Measurements from ENCODE around the gene SMIM29.
"Not testable (repeated sequence)": the region's sequence is repeated elsewhere in the genome, so short reads cannot be mapped to it uniquely, and the experiment has no call there.

Gene SMIM29

DNA sequence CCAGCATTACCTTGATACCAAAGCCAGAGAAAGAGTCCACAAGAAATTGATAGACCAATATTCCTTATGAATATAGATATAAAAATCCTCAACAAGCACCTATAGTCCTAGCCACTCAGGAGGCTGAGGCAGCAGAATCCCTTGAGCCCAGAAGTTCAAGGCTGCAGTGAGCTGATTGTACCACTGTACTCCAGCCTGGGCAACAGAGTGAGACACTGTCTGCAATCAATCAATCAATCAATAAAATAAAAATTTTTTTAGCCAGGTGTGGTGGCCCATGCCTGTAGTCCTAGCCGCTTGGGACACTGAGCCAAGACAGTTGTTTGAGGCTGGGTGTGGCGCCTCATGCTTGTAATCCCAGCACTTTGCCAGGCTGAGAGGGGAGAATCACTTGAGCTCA, 18.9 kb upstream of the SMIM29 start:
- no peak for DNase-seq

DNA sequence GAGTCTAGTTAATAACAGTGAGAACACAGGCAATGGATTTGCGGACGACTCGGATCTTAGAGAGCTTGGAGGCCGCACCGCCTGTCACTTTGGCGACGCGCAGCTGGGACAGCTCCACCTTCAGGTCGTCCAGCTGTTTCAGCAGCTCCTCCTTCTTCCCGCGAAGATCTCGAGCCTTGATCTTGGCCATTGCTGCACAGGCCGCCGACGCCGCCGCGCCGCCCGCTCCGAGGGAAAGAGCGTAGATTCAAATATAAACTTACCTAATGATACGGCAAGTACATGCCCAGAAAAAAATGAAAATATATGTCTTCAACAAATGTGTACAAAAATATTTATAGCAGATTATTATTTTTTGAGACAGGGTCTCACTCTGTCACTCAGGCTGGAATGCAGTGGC, 14.7 kb upstream of the SMIM29 start:
- DNase-seq: not testable (repeated sequence)

DNA sequence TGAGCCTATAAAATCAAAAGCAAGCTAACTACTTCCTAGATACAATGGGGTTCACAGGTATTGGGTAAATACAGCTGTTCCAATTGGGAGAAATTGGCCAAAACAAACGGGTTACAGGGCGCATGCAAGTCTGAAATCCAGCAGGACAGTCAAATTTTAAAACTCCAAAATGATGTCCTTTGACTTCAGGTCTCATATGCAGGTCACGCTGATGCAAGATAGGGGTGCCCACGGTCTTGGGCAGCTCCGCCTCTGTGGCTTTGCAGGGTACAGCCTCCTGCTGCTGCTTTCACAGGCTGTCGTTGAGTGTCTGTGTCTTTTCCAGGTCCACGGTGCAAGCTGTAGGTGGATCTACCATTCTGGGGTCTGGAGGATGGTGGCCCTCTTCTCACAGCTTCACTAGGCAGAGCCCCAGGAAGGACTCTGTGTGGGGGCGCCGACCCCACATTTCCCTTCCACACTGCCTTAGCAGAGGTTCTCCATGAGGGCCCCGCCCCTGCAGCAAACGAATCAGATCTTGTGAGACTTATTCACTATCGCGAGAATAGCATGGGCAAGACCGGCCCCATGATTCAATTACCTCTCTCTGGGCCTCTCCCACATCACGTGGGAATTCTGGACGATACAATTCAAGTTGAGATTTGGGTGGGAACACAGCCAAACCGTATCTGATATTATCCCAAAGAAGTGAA, 11.9 kb upstream of the SMIM29 start:
- DNase-seq: no peak

DNA sequence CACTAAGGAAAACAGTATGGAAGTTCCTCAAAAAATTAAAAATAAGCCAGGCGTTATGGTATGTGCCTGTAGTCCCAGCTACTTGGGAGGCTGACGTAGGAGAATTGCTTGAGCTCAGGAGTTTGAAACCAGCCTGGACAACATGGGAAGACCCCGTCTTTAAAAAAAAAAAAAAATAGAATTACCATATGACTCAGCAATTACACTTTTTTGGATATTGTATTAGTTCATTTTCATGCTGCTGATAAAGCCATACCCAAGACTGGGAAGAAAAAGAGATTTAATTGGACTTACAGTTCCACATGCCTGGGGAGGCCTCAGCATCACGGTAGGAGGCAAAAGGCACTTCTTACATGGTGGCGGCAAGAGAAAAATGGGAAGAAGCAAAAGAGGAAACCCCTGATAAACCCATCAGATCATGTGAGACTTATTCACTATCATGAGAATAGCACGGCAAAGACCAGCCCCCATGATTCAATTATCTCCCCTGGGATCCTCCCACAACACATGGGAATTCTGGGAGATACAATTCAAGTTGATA, 10.8 kb upstream of the SMIM29 start:
- no peak for DNase-seq

DNA sequence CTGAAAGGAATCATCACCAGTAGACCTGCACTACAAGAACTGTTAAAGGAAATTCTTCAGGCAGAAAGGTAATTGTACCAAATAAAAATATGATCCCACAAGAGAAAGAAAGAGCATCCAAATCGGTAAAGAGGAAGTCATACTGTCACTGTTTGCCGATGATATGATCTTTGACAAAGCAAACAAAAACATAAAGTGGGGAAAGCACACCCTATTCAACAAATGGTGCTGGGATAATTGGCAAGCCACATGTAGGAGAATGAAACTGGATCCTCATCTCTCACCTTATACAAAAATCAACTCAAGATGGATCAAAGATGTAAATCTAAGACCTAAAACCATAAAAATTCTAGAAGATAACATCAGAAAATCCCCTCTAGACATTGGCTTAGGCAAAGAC, 3.6 kb upstream of the SMIM29 start:
- DNase-seq: not testable (repeated sequence)

DNA sequence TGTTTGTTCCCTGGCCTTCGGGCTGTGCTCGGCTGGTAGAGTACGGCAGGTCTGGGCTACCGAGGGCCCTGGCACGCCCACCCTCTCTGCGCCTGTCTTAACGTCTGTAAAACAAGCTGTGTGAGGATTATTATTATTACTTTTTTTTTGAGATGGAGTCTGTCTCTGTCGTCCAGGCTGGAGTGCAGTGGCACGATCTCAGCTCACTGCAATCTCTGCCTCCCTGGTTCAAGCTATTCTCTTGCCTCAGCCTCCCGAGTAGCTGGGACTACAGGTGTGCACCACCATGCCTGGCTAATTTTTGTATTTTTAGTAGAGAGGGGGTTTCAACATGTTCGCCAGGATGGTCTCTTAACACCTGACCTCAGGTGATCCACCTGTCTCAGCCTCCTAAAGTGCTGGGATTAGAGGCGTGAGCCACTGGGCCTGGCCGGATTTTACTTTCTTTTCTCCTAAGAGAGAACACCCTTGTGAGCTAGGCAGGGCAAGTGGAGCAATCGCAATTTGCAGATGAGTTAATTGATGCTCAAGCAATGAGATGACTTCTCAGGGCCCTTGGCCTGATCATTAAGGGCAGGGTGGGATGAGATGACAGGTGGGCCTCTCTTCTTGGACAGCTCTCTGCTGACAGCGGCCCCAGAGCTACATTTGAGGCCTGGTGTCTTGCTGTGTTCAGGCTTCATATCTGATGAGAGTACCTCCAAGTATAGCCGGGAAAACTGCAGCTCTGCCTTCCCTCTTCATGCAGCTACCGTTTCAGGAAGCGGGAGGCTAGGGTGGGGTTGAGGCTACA, 859 bp upstream of the SMIM29 start:
- DNase-seq: no peak

DNA sequence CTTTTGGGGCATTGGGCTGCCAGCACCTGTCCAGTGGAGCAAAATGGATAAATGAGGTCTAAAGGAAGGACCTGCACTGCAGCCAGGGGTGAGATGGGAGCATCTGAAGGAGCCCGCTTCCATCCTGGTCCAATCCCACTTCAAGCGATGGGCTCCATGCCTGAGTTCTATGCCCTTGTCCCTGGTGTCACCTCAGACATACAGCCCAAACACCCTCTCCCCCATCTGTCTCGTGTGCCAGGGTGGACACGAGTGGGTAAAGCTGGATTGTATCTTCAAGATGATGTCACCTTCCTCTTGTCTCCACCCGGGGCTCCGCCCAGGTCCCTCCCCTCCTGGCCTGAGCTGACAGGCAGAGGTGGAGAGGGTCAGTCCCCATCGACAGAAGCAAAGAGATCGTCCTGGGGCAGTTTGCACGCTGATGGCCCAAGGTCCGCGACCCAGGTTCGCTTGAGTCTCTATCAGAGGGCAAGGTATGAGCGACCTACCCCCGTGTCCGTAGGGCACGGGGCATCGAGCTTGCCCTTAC, 544 bp downstream of the SMIM29 start:
- DNase-seq: peak; percentile 17

DNA sequence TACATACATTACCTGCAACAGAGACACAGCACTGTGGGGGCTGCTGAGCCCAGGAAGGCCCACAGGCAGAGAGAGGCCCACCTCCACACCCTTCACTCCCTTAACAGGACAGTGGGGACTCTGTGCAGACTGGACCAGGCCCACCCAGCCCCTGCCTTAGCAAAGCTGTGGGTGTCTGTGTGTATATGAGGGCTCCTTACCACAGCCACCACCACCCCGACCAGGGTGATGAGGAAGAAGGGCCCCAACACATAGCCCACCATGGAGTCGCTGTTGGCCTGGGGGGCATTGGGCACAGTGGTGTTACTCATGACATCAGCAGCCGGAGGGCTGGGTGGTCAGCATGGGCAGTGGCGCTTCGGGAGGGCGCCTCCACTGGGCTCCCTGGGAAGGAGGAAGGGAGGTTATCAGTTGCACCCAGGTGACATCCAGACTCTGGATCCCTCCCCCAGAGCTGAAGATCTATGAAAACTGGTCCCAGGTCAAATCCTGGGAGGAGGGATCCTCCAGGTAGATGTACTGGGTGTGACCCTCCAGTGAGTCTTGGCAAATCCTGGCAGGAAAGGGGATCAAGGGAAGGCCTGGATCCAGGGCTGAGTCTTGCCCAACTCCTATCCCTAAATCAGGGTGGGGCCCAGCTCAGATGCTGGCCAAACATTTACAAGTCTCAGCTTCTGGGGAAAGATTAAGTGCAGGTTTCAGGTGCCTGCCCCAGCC, 1.2 kb downstream of the SMIM29 start:
- no peak for DNase-seq

DNA sequence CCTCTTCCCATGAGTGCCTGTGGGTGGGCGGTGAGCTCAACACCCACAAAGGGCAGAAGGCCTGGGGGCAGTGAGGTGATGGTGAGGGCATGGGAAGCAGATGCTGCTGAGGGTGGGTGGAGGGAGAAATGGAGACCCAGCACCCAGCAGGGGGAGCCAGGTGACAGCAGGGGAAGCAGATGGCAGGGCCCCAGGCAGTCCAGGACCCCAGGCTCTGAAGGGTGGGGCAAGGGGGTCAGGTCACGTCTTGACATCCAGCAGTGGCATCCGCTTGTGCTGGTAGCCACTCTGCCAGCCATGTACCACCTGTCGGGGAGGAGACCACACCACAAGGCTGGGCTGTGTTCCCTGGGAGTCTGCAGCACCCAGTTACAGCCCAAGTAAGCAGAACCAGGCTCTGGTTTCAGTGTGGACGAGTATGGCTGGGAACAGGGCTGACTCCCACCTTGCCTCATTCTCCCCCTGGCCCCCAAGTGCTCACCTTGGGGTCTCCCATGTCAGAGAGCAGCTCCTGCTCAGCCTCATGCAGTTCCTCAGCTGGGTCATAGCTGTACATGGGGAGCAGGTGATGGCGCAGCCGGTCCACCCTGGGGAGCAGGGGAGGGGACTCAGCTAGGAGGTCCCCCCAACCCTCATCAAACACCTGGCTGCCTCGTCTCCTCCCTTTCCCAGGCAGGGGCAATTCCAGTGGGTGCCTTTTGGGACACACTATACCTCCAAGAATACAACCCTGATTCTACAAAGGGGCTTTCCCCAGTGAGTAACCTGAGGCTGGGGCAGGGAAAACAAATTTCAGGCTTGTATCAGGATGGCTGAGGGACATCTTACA, 2.0 kb downstream of the SMIM29 start:
- DNase-seq: peak; percentile 20

DNA sequence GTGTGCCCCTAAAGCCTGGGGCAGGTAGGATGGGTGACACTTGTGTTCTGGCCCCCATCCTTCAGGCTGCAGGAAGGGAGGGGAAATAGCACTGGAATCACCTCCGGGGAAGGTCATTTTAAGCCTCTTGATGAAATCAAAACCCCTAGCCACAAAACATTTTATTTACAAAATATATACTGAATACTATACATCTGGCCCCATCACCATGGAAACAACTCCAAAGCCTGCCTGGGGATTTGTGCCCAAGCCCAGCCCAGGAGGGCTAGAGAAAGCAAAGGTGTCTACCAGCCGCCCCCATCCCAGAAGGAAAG, 2.6 kb downstream of the SMIM29 start:
- no peak for DNase-seq

DNA sequence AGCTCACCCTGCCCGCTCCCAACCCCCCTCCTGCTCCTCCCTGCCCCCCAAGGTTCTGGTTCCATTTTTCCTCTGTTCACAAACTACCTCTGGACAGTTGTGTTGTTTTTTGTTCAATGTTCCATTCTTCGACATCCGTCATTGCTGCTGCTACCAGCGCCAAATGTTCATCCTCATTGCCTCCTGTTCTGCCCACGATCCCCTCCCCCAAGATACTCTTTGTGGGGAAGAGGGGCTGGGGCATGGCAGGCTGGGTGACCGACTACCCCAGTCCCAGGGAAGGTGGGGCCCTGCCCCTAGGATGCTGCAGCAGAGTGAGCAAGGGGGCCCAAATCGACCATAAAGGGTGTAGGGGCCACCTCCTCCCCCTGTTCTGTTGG, 3.1 kb downstream of the SMIM29 start:
- DNase-seq: not testable (repeated sequence)

DNA sequence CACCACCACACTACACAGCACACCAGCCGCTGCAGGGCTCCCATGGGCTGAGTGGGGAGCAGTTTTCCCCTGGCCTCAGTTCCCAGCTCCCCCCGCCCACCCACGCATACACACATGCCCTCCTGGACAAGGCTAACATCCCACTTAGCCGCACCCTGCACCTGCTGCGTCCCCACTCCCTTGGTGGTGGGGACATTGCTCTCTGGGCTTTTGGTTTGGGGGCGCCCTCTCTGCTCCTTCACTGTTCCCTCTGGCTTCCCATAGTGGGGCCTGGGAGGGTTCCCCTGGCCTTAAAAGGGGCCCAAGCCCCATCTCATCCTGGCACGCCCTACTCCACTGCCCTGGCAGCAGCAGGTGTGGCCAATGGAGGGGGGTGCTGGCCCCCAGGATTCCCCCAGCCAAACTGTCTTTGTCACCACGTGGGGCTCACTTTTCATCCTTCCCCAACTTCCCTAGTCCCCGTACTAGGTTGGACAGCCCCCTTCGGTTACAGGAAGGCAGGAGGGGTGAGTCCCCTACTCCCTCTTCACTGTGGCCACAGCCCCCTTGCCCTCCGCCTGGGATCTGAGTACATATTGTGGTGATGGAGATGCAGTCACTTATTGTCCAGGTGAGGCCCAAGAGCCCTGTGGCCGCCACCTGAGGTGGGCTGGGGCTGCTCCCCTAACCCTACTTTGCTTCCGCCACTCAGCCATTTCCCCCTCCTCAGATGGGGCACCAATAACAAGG, 3.6 kb downstream of the SMIM29 start:
- DNase-seq: not testable (repeated sequence)

DNA sequence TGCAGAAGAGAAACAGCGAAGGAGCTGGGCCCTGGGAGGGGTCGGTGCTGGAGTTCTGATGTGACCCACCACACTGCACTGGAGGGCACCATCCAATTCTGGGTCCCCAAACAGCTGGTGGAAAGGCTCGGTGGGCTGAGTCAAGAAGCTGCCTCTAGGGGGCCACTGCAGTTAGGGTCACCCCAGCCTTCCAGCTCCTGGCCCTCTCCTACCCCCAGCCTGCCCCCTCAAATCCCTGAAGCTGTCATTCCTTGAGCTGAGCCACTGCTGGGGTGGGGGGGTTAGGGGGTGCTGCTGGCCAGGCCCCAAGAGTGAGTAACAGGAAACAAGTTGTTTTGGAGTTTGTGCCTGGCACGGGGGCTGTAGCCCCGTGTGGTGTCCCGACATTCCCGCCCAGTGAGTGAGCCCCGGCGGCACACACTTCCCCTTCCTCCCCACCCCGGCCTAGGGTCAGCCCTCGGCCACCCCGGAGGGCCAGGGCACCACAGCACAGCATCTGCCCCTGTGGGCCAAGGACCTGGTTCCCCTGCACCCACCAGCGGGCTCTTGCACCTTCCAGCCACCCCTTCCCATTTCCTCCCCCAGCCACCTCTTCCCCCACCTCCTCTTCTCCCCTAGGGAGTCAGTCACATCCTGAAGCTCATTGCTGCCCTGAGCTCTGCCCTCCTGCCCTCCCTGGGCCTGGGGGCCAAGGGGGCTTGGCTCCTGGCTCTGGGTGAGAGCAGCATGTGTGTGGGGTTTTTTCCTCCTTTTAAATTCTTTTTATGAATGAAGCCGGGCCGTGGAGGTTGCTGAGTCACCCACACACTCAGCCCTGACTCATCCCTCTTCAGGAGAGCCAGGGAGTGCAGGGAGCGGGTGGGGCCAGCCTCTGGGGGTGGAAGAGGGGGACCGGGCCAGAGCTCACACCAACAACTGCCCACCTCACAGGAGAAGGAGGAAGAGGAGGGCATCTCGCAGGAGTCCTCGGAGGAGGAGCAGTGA, 4.6 kb downstream of the SMIM29 start:
- DNase-seq: no peak

DNA sequence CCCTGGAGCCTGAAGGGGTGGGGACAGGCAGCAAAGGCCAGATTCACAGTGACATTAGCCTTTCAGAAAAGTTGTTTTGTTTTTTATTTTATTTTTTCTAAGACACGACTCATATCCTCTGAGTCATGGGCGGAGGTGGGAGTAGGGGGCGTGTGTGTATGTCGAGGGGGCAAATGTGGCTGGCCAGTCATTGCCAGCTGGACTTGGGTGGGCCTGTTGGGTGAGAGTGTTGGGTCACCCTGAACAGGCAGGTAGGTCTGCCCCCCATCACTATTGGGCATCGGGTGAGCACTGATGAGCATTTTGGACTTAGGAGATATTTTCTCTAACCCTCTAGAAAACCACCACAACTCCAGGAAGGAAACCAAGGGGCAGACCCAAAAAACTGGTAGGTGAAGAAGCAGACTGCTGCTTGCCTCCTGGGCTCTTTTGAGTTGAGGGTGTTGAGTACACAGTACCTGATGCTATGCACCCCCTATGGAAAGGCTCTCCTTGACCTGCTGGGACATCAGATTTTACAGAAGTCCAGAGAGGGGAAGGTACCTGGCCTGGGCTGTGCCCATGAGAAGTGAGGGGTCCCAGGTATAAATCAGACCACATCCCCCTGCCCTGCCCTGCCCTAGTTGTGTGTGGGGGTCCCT, 5.6 kb downstream of the SMIM29 start:
- no peak for DNase-seq

DNA sequence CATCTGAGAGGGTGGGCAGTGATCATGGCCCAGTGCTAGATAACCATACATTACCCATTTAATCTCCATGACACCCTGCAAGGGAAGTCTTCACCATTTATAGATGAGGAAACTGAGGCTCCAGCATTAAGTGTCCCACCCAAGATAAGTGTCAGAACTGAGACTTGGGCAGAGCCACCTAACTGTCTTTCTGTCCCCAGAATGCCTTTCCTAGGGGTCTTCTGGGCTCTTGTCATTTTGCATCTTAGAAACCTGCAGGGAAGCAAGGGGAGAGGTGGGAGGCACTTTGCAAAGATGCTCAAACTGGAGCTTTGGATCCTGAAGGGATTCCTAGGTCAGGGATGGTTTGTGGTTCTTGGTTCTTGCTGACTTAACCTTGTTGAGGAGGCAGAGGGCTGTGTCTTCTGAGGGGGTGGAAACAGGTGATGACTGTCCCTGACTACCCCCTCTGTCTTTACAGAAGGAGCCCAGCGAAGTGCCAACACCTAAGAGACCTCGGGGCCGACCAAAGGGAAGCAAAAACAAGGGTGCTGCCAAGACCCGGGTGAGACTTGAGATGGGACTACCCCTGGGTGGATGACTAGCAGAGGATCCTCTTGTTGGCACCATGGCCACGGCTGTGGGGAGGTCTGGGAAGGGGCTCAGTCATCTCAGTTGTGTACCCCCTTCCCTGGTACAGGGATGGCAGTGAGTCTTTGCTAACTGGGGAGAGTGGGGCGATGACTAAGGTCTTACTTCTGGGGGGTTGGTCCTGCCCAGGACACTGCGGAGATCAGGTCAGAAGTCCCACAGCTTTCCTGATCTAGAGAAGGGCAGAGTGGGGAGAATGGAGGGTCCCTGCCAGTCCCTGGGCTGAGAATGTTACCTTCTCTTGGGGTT, 6.3 kb downstream of the SMIM29 start:
- no peak for DNase-seq

DNA sequence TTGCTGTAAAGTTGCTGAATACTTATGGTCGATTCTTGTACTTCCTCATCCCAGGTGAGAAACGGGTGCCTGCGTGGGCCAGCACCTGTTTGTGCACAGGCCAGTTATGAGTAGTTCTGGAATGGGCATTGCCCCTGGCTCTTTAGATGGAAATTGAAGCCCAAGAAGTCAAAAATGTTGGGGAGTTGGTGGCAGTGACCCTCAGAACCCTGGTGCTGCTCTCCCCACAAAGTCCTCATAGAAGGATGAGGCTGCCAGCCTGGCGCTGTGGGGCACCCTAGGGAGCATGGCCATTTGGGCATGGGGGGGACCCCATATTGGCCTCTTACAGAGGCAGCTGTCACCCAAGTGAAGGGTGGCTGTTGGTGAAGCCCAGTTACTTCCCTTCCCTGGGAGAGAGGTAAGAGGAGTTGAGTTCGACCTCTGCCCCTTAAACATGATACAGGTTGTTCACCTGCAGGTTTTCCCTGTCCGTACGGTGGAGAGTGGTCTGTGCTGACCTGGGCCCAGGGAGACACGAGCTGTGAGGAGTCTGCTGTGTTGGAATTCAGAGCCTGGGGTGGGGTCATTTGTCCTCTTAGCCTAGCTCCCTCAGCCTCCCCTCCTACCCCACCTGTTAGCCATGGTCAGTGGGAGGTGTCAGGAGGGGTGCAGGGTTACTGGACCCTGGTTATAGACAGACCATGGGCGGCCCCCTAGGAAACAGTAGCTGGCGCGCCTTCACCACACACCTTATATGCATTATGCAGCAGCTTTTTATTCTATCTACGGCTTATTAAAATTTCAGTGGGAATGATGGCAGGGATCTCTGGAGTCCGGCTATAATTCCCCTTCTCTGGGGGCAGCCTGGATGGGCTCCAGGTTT, 7.2 kb downstream of the SMIM29 start:
- no peak for DNase-seq

DNA sequence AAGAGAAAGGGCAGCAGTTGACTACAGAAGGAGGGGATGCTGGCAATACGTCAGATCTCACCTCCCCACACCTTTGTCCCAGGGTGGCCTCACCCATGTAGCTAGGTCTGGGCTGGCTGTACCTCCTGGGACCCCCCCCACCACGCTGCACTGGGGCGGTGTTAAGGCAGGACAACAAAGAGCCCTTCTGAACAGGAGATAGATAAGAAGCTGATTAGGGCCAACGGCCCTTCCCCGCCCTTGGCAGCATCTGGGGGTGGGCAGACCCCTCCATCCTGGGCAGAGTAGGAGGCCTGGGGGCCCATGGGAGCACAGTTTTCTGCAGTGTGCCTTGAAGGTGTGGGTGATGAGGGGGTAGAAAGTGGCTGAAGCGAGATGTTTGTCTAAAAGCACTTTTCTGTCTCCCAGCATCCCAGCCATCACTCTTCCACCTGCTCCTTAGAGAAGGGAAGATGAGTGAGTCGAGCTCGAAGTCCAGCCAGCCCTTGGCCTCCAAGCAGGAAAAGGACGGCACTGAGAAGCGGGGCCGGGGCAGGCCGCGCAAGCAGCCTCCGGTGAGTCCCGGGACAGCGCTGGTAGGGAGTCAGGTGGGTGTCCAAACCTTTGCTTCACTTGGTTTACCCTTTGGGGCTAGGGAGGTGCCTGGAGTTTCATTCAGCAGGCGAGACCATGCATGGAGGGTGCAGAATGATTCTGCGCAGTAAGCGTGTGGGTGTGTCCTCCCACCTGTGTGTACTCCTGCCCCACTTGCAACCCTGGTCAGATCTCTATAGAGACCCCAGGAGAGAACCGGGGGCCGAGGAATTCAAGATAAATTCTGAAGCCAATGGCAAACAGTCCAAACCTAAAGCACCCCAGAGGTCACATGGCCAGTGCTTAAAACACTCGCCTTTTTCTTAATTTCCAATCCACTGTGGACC, 8.2 kb downstream of the SMIM29 start:
- no peak for DNase-seq
